ENCODE data around the gene PIK3R6.

Gene PIK3R6

DNA sequence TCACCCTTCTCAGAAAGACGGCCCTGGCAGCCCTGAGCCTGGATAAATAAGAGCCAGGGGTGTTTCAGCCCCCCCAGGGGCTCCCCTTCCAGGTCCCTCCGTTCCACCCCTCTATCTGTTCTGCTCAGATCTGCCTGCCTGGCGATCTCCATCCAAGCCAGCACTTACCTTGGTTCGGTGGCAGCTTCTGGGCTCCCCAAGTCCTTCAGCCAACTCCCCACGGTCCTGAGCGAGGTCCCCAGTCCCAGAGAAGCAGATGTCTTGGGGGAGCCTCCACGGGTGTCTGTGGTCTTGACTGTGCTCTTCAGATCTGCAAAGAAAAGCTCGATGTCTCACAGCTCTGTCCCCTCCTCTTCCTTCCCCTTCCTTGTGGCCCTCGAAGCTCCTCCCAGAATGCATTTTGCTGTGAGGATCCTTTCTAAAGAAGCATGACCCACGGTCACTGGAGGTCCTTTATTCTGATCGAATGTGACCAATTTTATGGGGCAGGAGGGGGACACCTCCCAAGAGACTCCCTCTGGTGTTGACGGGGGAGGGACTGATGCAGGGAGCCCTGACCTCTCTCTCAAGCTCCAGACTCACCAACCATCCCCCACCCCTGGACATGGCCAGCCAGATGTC, at the start of gene PIK3R6:
Gene PIK3R6 (minus strand): TSS at position 314 of the 621 bp plus-strand sequence. CDS start 17,880 bp downstream, outside the sequence.
- no peak for DNase-seq

GRCh38 chr17:8916466-8916865, 49.0 kb upstream of the PIK3R6 start:
- no peak for DNase-seq

DNA sequence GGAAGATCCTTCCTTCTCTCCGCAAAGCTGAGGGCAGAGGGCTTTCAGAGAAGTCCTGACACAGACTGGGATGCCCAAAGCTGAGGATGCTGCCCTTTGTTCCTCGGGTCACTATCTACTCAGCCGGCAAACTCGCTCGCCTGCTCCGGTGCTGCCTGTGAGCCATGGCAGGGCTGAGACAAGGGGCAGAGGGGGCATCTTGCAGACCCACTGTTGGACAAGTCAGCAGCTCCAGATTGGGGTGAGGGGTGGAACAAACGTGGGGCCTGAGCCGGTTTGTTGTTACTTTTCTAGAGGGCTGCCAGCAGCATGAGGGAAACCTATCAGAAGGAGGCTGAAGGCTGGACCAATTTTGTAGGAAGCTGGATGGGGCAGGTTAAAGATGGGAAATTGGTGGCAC, 47.1 kb upstream of the PIK3R6 start:
- no peak for DNase-seq

DNA sequence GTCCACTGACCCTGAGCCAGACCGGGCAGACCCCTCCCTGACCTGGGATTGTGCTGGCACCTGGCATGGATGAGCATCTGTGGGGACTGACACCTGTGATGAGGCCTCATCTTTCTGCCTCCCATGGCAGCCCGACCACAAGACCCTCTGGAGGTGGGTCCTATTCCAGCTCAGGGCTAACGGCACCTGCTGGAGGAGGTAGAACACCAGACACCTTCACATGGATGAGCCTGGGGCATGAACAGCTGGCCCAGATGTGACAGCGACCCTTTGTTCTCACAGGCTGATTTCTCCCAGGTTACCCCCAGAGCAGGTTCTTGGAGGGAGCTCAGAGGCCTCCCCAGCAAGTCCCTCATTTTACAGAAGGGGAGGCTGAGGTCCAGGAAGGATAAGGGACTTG, 46.4 kb upstream of the PIK3R6 start:
- DNase-seq, result no peak

DNA sequence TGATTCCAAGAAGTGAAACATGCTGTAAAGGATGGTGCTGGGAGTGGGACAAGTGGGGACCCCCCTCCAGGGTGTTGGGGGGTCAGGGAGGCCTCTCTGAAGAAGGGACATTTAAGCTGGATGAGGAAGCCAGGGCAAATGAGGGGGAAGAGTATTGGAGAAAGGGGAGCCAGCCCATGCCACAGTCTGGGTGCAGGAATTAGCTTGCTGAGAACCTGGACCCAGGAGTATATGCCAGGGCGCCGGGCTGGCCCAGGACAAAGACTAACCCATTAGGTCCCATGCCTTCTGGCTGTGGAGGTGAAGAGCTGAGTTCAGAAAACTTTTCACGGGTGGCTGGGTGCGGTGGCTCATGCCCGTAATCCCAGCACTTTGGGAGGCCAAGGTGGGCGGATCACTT, 45.6 kb upstream of the PIK3R6 start:
- DNase-seq, result no peak

GRCh38 chr17:8912084-8912981, 44.9 kb upstream of the PIK3R6 start:
- DNase-seq, result no peak

DNA sequence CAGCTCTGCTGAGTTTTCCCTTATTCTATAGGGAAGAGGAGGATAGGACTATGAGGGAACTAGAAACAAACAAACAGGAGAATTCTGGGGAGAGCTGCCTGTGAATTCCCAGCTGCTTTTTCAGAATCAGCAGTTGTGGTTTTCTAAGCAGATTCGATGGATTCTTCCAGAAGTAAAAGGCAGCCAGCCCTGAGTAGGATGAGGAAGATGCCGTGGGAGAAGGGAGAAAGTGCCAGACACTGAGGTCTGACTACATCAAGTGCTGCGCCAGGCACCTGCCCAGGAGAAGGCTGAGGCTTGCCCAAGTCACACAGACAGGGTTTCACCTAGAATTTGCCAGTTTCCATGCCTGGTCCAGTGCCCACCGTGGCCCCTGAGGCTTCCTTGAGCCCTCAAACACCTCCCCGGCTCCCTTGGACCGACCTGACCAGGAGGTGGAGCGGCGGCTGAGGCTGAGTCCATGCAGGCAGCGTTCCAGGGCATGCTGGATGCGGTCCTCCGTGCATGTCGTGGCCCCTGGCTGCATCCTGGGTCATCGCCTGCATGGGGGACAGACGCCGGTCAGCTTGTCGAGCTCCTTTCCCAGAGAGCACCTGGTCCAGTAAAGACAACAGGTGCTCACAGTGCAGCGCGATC, 43.6 kb upstream of the PIK3R6 start:
- DNase-seq, result no peak

GRCh38 chr17:8909586-8910270, 42.3 kb upstream of the PIK3R6 start:
- DNase-seq, result no peak

DNA sequence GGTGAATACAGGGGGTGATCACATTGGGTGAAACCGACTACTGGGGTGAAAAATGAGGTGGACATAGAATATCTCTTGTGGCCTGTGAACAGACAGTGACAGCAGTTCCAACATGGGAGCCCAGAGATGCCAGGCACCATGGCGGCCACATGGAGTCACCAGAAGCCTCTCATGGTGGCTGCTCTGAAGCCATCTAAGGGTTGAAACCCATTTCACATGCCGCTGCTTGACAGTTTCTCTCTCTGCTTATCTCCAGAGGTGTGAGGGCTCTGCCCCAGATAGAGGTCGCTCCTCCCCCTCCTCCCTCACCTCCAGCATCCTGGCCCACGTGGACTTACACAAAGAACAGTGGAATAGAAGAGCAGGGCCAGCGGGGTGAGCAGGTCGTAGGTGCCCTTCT, 37.9 kb upstream of the PIK3R6 start:
- no peak for DNase-seq

DNA sequence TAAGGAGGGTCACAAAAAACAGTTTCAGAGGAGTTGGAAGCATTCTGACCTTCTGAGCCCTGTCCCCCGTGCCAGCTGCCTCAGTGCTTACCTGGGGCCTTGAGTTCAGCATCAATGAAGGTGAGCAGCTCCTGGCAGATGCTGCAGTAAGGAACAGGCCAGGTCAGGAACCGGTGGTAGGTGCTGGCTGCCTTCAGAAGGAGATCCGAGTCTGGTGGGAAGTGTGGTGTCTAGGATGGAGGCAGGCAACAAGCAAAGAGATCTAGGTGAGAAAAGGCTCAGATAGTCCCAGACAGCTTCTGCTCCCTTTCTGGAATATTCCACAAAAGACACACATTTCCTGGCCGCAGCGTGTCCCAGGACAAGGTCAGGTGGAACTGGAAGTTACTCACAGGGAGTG, 37.2 kb upstream of the PIK3R6 start:
- no peak for DNase-seq

DNA sequence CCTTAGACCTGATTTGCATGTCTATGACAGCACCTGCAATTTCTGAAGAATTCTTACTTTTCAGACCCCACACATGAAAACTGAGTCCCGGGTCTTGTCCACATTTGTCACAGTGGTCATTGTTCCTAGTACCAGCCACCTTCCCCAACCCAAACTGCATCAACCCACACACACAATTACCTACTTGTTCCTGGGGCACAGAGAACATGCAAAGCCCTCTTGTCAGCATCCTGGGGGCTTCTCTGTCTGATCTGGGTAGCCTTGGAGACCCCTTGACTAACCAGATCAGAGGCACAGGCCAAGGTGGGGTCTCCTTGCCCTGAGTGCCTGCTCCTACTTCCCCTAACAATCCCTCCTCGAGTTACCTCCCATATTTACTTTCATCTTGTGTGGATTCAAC, 36.7 kb upstream of the PIK3R6 start:
- DNase-seq, result no peak

DNA sequence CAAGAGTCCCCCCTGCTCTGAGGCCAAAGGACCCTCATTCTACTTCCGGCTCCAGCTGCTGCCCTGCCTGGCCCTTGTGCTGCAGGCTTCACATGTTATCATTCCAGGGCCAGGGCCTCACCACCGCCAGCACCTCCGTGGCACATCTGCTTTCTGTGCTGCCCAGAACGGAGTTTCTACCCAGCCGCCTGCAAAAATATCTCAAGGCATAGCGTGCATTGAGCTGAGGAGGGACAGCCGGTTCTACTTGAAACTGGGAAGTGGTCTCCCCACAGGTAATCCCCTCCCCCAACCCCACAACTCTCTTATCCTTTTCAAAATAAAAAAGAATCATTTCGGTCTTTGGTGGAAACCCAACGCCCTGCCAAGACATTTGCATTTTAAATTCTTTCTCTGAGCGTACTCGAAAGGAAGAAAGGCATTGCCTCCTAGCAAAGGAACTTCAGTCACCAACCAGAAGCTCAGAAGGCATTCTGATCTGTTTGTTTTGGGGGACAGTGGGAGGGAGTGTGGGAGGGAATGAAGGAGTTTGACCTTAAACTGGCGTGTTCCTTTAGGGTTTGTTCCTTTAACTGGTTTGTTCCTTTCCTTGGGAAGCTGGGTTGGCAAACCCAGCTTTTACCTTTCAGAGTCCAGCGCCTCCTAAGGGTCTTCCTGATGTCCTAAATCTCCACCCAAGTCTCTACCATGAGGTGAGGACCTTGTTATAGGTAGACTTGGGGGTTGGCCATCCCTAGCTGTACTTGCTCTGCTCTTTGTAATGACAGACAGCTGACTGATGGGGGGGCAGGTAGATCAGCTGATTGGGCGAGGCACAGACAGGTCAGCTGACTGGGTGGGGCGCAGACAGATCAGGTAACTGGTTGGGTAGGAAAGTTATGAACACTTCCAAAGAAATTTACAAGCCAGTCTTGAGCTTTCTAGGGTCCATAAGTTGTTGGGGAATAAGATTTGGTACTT, 33.4 kb upstream of the PIK3R6 start:
- DNase-seq, result no peak

DNA sequence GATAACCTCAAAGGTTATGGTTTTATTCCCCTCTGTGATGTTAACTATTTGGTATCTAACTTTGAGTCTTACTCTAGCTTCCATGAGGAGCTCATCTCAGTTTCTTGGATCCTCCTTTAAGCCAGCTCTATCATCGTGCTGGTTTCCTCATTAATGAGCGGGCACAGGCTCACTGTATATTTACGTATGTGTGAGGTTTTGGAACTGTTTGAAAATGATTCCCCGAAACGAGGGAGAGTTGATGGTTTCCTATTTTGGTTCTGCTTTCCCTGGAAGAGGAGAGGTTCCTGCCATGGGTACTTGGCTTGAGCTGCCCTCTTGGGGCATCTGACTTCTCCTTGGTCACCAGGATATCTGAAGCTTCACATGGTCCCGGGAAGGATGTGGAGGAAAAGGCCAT, 32.7 kb upstream of the PIK3R6 start:
- no peak for DNase-seq

DNA sequence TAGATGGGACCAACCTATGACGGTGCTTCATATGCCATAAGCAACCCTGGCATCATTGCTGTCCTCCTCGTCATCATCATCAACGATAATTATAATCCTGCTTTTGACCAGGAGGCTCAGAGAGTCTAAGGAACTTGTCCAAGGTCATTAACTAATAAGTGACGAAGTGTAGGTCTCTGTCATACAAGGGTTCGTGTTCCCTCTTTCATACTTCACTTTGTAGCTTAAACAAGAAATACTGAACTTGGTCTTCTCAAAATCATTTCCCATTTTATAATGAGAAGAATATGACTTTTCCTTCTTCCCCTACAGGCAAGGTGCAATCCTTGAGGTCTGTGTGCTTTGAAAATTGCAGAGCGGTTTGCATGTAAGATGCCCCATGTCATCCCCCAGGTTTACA, 31.2 kb upstream of the PIK3R6 start:
- no peak for DNase-seq

DNA sequence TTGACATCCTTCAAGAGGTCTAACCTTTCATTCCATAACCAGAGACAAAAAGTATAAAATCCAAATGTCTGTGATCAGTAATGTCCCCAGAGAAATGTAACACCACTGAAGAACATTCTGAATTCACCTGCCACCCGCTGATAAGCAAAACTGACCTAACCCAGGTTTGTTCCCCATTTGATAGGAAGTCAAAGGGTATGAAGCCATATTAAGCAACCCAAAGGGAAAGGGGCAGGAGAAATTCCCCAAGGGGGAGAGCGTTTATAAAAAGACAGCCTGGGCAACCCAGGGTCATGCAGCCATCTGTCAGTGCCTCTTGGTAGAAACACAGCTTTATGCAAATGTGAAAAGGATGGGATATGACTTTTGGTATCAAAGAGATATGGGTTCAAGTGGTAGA, 30.7 kb upstream of the PIK3R6 start:
- DNase-seq, result no peak

GRCh38 chr17:8896641-8897635, 29.5 kb upstream of the PIK3R6 start:
- DNase-seq, result no peak

- no peak for DNase-seq
Measured at GRCh38 chr17:8896087-8896486, 28.6 kb upstream of the PIK3R6 start.

- DNase-seq, result peak; percentile 30 to 53
Measured at GRCh38 chr17:8894673-8895578, 27.5 kb upstream of the PIK3R6 start.

- DNase-seq, result no peak
Measured at GRCh38 chr17:8894202-8894671, 26.8 kb upstream of the PIK3R6 start.

Measured in NCI-H2081 (cell line).